Type B pancreatic cell (in vitro differentiated cells): Measurements from ENCODE around the gene ARAP1. TPM values are rescaled to one million over a fixed set of nuclear protein-coding genes. Genes with fewer than 3 reads are reported as not detected.

Experiments
- DNase-seq: peaks from one replicate; pipeline ENCODE4 v3.0.0; 2021; ENCODE audit warnings: mixed read lengths; ENCODE audit not compliant: unreplicated experiment; ENCODE audit errors: extremely low spot score
- H3K27ac Mint-ChIP-seq: 2 replicates; pipeline ENCODE4 v1.8.0; 2021; ENCODE audit warnings: mild to moderate bottlenecking, mixed read lengths
- H3K27me3 Mint-ChIP-seq: 2 replicates; pipeline ENCODE4 v1.8.0; 2021; ENCODE audit warnings: mixed read lengths
- H3K36me3 Mint-ChIP-seq: 2 replicates; pipeline ENCODE4 v1.8.0; 2021; ENCODE audit warnings: mixed read lengths
- H3K4me1 Mint-ChIP-seq: one replicate; pipeline ENCODE4 v1.8.0; 2021; ENCODE audit warnings: mixed read lengths; ENCODE audit not compliant: unreplicated experiment
- H3K4me3 Mint-ChIP-seq: 2 replicates; pipeline ENCODE4 v1.8.0; 2021; ENCODE audit warnings: mild to moderate bottlenecking, mixed read lengths
- H3K9me3 Mint-ChIP-seq: 2 replicates; pipeline ENCODE4 v1.8.0; 2021; ENCODE audit warnings: mixed read lengths
- total RNA-seq: library from RNA; stranded (reverse); gene quantifications from 2 replicates; pipeline ENCODE4 v1.2.1, GENCODE V29; 2021; ENCODE audit warnings: low replicate concordance
- TF ChIP-seq, protein P1 (sequence below): fragments of 200-600 bp; sonication (generic); conservative IDR thresholded peaks from 2 replicates; pipeline ENCODE4 v1.5.0; 2021; ENCODE audit warnings: antibody characterized with exemption, mild to moderate bottlenecking

Gene ARAP1
- total RNA-seq, 1 donor from 2014 or later = 80.5 TPM

DNA sequence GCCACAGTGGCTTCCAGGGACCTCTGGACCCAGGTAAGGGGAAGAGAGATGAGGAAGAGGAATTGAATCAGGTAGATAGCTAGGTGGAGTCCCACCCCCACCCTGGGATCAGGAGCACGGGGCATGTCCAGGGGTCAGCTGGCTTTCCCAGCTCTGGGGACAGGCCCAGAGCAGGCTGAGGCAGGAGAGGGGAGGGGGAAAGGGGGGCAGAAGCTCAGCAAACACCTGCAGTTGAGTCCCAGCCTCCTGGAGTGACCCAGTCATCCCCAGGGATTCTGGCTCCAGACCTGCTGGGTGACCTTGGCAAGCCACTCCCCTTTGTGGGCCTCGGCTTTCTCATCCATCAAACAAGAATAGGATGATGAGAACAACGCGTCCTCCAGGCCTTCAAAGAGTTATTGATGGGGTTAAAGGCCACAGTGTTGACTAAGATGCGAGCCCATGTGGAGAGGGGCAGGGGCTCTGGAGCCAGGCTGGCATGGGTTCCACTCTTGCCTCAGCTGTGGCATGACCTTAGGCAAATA, 25.6 kb upstream of the ARAP1 start:
- H3K27me3 Mint-ChIP-seq = no peaks in the 10 kb centered on the region
- H3K9me3 Mint-ChIP-seq = no peaks in the 10 kb centered on the region
- peaks cover 57% of the 10 kb centered on the region for H3K4me1 Mint-ChIP-seq
- TF ChIP-seq, protein P1, sequence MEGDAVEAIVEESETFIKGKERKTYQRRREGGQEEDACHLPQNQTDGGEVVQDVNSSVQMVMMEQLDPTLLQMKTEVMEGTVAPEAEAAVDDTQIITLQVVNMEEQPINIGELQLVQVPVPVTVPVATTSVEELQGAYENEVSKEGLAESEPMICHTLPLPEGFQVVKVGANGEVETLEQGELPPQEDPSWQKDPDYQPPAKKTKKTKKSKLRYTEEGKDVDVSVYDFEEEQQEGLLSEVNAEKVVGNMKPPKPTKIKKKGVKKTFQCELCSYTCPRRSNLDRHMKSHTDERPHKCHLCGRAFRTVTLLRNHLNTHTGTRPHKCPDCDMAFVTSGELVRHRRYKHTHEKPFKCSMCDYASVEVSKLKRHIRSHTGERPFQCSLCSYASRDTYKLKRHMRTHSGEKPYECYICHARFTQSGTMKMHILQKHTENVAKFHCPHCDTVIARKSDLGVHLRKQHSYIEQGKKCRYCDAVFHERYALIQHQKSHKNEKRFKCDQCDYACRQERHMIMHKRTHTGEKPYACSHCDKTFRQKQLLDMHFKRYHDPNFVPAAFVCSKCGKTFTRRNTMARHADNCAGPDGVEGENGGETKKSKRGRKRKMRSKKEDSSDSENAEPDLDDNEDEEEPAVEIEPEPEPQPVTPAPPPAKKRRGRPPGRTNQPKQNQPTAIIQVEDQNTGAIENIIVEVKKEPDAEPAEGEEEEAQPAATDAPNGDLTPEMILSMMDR = no peak
- peak overlapping the region; percentile 84 for H3K27ac Mint-ChIP-seq
- peaks cover 6% of the 10 kb centered on the region for H3K36me3 Mint-ChIP-seq
- DNase-seq = no peak
- peak overlapping the region; percentile 58 for H3K4me3 Mint-ChIP-seq

DNA sequence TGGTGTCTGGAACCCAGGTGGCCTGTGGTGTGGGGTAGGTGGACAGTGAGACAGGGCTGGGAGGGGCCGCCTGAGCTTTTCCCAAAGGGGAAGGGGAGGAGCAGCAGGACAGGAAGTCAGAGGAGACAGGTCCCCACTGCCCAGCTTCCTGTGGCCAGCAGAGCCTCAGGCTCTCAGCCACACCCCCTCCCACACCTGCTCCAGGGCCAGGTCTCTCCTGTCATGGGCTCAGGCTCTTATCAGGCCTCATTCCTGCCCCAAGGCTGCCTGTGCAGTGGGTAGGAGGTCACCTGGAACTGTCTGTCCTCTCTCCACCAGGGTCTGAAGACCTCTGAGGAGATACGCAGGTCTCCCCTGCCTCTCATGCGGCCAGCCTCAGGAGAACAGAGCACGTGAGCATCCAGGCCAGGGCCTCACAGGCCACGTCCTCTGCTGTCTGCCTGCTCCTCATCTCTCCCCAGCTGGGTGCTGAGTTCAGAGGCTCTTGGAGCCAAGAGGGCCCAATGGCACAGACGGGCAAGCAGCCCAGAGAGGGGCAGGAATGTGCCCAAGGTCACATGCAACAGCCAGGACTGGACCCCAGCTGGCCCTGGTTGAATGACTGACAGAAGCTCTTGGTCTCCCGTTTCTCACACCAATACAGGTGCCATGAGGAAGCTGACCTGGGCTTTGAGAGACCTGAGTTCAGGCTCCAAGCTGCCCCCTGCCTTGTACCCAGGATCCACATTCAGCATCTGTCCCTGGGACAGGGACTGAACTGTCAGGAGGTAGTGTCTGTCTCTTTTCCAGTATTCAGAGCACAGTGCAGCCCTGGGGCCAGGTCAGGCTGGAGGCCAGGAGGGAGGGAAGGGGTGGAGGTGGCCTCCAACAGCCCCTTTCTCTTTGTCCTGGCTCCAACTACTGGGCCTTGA, 24.9 kb upstream of the ARAP1 start:
- Mint-ChIP-seq H3K27me3 (no peaks in the 10 kb centered on the region), H3K27ac (peak overlapping the region; percentile 70), H3K36me3 (peaks cover 6% of the 10 kb centered on the region), H3K4me3 (peak overlapping the region; percentile 36), H3K9me3 (no peaks in the 10 kb centered on the region), H3K4me1 (peaks cover 57% of the 10 kb centered on the region)
- no peak for DNase-seq
- TF ChIP-seq, protein P1 = no peak

DNA sequence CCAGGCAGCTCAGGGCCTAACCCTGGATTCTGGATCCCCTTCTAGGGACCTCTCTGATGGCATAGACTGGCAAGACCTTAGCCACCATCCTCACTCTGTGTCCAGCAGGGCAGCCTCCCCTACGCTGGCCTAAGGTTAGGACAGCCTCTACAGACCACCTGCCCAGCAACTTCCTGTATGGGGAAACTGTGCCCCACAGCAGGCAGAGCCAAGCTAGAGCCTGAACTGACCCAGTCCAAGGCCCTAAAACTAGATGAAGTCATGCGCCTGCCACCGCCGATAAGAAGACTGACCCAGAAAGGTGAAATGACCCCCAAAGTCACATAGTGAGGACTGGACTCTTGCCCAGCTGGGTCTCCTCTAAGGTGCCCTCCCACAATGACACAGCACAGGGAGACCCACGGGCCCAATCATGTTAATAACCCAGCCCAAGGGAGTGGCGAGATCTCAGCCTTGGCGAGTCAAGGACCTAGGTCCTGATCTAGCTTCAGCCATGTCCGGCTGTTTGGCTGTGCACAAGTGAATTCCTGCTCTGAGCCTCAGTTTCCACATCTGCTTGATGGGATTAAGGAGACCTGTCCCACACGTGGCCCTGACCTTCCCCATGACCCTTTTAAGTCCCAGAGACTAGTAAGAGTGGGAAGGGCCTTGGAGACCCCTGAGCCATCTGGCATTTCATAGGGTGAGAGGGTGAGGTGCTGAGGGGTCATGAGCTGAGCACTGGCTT, 24.1 kb upstream of the ARAP1 start:
- peaks cover 6% of the 10 kb centered on the region for H3K36me3 Mint-ChIP-seq
- peak overlapping the region; percentile 62 for H3K4me3 Mint-ChIP-seq
- no peak for DNase-seq
- H3K9me3 Mint-ChIP-seq = no peaks in the 10 kb centered on the region
- TF ChIP-seq, protein P1 = no peak
- H3K4me1 Mint-ChIP-seq = peaks cover 53% of the 10 kb centered on the region
- H3K27ac Mint-ChIP-seq = peak overlapping the region; percentile 70
- no peaks in the 10 kb centered on the region for H3K27me3 Mint-ChIP-seq

DNA sequence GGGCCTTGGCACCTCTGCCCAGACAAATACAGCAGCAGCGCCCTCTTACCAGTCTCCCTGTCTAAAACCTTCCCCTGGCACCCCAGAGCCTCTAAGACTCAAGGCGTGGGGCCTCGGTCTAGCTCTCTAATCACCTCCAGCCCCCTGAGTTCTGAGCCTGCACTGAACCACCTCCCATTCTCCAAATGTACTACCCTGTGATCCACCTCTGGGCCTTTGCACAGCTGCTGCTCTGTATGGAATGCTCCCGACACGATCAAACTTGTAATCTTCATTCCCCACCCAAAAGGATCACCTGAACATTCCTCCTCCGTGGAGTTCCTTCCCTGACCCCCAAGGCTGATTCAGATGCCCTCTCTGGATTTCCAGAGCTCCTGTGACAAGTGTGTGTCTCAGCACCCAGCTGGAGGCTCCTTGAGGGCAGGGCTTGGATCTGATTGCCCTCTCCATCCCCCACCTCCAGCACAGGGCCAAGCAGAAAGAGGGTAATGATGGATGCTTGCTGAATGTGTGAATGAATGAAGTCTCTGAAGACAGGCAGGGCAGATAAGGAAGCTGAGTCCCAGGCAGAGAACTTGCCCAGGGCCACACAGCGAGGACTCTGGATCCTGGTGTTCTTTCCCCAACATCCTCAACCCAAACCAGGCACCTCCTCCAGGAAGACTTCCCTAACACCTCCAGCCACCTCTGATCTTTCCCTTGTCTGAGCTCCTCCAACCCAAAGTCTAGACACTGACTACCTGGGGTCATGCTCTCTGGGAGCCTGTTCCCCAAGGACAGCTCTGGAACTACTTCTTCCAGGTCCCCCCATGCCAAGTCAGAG, 23.3 kb upstream of the ARAP1 start:
- Mint-ChIP-seq H3K4me1 (peaks cover 57% of the 10 kb centered on the region), H3K36me3 (peaks cover 6% of the 10 kb centered on the region), H3K9me3 (no peaks in the 10 kb centered on the region), H3K27ac (peak overlapping the region; percentile 70), H3K27me3 (no peaks in the 10 kb centered on the region), H3K4me3 (peak overlapping the region; percentile 62)
- TF ChIP-seq, protein P1 = no peak
- DNase-seq = no peak

DNA sequence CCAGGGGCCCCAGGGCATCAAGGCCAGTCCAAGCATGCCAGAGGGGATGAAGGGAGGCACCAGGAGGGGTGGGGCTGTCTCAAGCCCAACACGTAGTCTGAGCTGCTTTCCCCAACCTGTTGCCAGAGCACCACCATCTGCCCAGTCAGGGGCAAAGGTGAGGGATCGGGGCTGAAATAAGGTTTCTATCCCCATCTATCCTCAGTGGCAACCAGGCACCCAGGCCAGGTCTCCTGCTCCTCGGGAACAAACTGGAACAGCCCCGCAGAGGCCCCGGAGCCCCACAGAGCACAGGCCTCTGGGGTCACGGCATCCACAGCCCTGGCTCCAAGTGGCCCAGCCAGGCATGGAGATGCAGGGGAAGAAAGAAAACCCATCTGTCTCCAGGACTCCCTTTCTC, 22.3 kb upstream of the ARAP1 start:
- H3K4me1 Mint-ChIP-seq = peaks cover 54% of the 10 kb centered on the region
- no peak for DNase-seq
- no peak overlapping the region for H3K27ac Mint-ChIP-seq
- peaks cover 1% of the 10 kb centered on the region for H3K36me3 Mint-ChIP-seq
- H3K27me3 Mint-ChIP-seq = no peaks in the 10 kb centered on the region
- TF ChIP-seq, protein P1 = no peak
- no peak overlapping the region for H3K4me3 Mint-ChIP-seq
- H3K9me3 Mint-ChIP-seq = no peaks in the 10 kb centered on the region
